ENCODE results near the gene THUMPD2.

The THUMPD2 gene

DNA sequence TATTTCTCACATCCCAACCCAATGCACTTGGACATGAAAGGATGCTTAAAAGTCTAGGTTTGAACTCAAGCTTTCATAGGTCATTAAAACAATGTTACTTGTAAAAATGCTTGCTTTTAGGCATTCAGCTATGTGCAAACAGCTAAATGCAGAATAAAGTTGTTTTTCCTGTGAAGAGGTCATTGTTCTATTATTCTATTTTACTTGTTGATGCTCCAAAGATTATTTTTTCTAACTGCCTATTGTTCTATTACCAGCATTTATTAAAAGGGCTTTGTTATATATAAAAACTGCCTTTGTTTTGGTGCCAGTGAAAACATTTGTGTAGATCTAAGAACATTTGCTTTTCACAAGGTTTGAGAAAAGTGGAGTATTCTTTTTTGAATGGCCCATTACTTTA lies 64.0 kb downstream of the THUMPD2 start:
- DNase-seq = no peak

GRCh38 chr2:39712953-39713352 lies 66.1 kb downstream of the THUMPD2 start:
- no peak for DNase-seq

DNA sequence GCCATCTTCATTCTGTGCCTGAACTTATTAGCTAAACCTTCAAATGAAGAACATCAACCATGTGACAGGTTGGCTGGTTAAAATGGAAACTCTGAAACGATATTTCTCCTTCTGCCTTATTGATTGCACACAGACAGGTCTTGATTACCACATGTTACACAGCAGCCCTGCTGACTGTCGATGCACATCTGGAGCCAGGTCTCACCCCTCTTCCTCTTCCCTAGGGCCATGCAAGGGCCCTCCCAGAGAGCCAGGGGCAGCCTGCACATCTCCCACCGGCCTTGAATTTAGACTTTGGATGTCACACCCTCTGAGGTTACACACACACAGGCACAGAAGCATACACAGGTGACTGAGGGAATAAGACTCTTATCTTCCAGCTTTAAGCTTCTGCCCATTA lies 68.3 kb downstream of the THUMPD2 start:
- no peak for DNase-seq

DNA sequence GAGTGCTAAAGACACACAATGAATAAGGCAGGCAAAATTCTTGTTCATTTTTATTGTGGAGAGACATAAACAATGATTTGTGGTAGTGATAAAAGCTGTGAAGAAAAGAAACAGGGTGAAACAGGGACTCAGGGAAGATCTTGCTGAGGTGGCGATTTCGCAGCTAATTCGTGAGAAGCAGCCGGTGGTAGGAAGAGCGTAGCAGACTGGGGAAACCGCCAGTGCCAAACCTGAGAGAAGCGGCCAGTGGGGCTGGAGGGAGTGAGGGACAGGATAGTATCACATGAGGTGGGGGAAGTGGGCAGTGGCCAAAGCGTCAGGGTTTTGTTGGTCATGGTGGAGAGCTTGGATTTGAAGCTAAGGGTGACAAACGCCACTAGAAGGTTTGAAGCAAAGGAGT lies 71.1 kb downstream of the THUMPD2 start:
- DNase-seq = no peak

- DNase-seq = no peak
These were observed 72.1 kb downstream of the THUMPD2 start for GRCh38 chr2:39706945-39707344.

DNA sequence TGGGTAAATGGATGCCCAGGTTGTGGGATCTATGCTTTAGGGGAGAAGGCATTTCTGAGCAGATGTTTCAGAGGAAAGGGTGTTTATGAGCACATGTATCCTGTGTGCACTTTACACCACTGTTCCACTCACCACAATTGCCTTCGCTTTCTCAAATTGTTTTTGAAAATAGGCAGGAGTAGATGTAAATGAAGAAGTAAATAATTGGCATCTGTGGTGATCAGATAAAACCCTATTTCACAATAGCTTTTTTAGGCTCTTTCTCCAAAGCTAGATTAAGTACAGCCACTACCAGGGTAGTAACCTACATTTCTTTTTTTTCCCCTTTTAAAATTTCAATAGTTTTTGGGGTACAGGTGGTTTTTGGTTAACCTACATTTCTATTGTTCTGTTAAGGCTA lies 72.7 kb downstream of the THUMPD2 start:
- DNase-seq = no peak

GRCh38 chr2:39705638-39706037 lies 73.4 kb downstream of the THUMPD2 start:
- no peak for DNase-seq

- no peak for DNase-seq
These were observed 74.5 kb downstream of the THUMPD2 start for GRCh38 chr2:39704540-39704939.

GRCh38 chr2:39703181-39703872 lies 75.7 kb downstream of the THUMPD2 start:
- no peak for DNase-seq

- no peak for DNase-seq
These were observed 77.9 kb downstream of the THUMPD2 start for GRCh38 chr2:39701137-39701536.

DNA sequence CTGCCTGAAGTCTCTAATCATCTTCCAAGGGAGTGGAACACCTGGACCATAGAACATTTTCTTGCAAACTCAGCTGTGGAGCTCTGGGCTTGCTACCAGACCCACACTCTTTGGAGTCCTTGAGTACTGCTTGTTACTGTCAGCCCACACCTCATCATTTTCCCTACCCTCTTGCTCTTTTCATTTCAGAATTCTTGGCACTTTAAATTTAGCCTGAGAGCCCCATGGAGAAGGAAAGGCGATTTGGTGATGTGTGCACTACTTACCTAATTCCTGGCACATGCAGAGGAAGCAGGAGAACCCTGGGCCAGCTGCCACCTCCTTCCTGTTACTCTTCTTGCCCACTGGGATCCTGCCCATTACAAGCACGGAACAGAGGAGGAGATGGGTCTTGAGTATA lies 81.6 kb downstream of the THUMPD2 start:
- DNase-seq = no peak

- no peak for DNase-seq
These were observed 82.2 kb downstream of the THUMPD2 start for GRCh38 chr2:39696838-39697237.

- peak; percentile 87 for DNase-seq
These were observed 82.9 kb downstream of the THUMPD2 start for GRCh38 chr2:39696101-39696553.

GRCh38 chr2:39693245-39693644 lies 85.8 kb downstream of the THUMPD2 start:
- DNase-seq = no peak

DNA sequence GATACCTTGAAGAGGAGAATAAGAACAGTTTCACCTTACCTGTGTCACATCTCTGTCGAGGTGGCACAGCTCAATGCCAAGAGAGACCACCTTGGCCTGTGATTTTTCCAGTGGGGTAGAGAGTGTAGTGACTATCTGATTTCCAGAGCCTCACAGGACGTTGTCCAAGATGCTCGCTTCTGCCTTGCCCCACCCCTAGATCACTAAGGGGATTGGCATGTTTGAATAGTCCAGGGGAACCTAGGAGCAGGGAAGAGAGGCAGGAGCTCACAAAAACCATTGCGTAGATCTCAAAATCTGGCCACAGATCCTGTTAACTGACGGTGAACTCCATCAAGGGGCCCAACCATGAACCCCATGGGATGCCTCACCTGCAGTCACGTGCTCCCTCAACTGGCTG lies 89.2 kb downstream of the THUMPD2 start:
- DNase-seq = no peak

GRCh38 chr2:39689272-39689841 lies 89.7 kb downstream of the THUMPD2 start:
- no peak for DNase-seq

DNA sequence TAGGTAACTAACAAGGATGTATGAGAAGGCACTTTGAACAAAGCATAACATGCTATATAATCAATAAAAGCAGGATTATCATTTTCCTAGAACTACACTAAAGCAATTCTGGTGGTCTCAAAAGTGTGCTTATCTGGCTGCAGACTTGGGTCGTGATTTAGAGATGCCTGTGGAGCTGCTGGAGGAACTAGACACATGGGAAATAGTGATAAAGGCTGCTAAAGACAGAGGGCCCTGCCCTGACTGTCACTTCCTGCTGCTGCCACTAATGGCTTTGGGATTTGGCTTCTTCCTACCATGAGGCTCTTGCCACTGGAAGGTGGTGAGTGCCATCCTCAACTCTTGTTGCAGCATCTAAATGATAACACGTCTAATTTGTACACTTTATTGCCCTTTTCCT lies 90.9 kb downstream of the THUMPD2 start:
- no peak for DNase-seq

GRCh38 chr2:39686456-39686855 lies 92.6 kb downstream of the THUMPD2 start:
- DNase-seq = no peak

All from NCI-H187 treated with DMSO at 0.1 percent for 48 hours (cell line).